Ovary (tissue), 3 donors: ENCODE measurements around the gene SEC16A.

Source experiments
- CTCF ChIP-seq, 3 donors: fragments of 450-650 bp in 2 of 3; fragments of 200-600 bp in 1 of 3; IDR thresholded peaks; one replicate each; pipeline versions ENCODE4 v1.5.1 to v1.8.0; 2016 to 2022; ENCODE audit warnings: antibody characterized with exemption in 3 of 3, mild to moderate bottlenecking in 1 of 3
- POLR2A ChIP-seq: fragments of 450-650 bp; IDR thresholded peaks from one replicate; pipeline ENCODE4 v1.6.1; 2017; ENCODE audit warnings: antibody characterized with exemption, mild to moderate bottlenecking, moderate library complexity
- donor health status: DM: no; HTN: no; CAD: no.

- TF ChIP-seq CTCF (IDR thresholded peaks at IDR 0.05): no peak
- no peak for TF ChIP-seq POLR2A
These were observed 30.4 kb upstream of the SEC16A start for GRCh38 chr9:136513191-136513590.
